Mucosa of stomach (tissue), 1 donor: ENCODE data around the gene KCND2.
"Not testable (repeated sequence)": the region's sequence is repeated elsewhere in the genome, so short reads cannot be mapped to it uniquely, and the experiment has no call there.

Experiments used
- H3K27me3 ChIP-seq: one replicate; pipeline ENCODE4 v1.7.0; 2013; ENCODE audit warnings: mild to moderate bottlenecking, low read length; ENCODE audit not compliant: control insufficient read depth, insufficient read depth
- H3K36me3 ChIP-seq: one replicate; pipeline ENCODE4 v1.7.0; 2013; ENCODE audit warnings: low read length; ENCODE audit not compliant: control insufficient read depth, insufficient read depth
- H3K4me1 ChIP-seq: one replicate; pipeline ENCODE4 v1.7.0; 2013; ENCODE audit warnings: mild to moderate bottlenecking, low read length; ENCODE audit not compliant: control insufficient read depth, insufficient read depth
- H3K4me3 ChIP-seq: one replicate; pipeline ENCODE4 v1.7.0; 2013; ENCODE audit warnings: low read length
- H3K9ac ChIP-seq: one replicate; pipeline ENCODE4 v1.7.0; 2013; ENCODE audit warnings: mild to moderate bottlenecking, low read length, moderate library complexity
- H3K9me3 ChIP-seq: one replicate; pipeline ENCODE4 v1.7.0; 2013; ENCODE audit warnings: mild to moderate bottlenecking, low read length, moderate library complexity; ENCODE audit not compliant: control insufficient read depth
- donor health status: Pancreatic carcinoma.

KCND2 gene

DNA sequence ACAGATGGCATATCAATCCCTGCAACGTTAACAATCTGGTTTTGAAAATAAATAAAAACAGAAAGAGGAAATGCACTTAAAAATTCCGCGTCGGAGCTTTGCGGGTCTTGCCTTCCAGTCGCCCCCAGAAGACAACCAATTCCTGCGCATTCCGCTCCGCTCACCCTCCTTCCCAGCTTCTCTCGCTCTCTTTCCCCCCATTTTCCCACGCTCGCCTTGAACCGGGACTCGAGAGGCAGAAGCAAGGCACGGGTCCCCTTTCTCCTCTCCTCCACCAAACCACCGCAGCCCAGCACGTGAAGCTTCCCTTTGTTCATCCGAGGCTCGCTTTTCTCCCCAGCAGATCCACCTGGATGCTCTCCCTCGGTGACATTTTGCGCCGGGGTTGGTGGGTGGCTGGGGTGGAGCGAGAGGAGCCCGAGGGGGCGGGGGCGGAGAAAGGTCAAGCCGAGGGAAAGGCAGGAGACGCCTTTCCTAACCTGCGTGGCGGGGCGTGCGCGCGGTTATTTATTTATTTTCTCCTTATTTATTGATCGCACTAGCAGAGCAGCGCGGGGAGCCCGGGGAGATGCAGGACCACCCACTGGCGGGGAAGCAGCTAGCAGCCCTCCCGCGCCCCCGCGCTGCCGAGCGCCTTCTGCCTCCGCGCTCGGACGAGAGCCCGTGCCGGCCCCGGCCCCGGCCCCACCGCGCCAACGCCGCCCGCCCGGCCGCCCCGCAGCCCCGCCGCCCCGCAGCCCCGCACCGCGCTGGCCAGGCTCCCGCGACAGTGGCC is at the start of gene KCND2:
Gene KCND2 (plus strand): TSS at position 475 of the 775 bp plus-strand sequence.
- Histone ChIP-seq H3K9me3 (no peaks in the 10 kb centered on the region), H3K27me3 (peaks cover 16% of the 10 kb centered on the region), H3K4me3 (no peak within 1 kb of the TSS), H3K36me3 (no peaks in the 10 kb centered on the region), H3K9ac (peak within 1 kb of the TSS; percentile 20), H3K4me1 (no peaks in the 10 kb centered on the region)

DNA sequence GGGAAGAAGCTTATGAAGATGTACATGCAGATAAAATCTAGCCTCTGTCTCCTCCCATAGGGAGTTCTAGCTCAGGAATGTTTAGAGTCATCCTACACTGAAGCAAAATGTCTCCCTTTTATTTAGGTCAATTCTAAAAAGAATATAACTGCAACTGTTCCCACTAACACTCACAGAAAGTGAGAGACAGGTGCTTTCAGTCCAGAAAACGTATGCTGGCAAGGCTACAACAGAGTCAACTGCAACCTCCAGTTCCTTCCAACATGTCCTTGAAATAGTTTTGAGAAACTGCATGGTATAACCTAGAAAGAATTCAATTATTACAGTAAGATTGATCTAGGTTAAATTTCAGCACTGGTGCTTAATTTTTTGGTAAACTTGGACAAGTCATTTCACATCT is 46.8 kb upstream of the KCND2 start:
- Histone ChIP-seq H3K36me3 (no peaks in the 10 kb centered on the region), H3K4me3 (no peak overlapping the region), H3K4me1 (no peaks in the 10 kb centered on the region), H3K9ac (no peak overlapping the region), H3K27me3 (no peaks in the 10 kb centered on the region), H3K9me3 (no peaks in the 10 kb centered on the region)

DNA sequence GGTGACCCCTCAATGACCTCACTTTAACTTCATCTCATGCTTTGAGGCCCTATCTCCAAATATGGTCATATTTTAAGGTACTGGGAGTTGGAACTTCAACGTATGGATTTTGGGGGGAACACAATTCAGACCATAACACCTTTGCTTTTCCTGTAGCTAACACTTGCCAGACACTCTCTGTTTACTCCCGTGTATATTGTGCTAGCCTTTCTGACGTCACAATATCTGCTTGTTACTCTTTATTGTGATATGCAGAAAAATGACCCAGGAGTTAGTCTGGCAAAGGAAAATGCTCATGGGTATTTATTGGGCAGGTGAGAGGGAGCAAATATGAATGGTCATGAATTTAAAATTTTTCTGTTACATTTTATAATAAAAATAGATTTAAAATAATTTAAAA is 45.7 kb upstream of the KCND2 start:
- no peaks in the 10 kb centered on the region for H3K27me3 ChIP-seq
- H3K9me3 ChIP-seq, result no peaks in the 10 kb centered on the region
- no peaks in the 10 kb centered on the region for H3K36me3 ChIP-seq
- no peak overlapping the region for H3K9ac ChIP-seq
- no peaks in the 10 kb centered on the region for H3K4me1 ChIP-seq
- no peak overlapping the region for H3K4me3 ChIP-seq

DNA sequence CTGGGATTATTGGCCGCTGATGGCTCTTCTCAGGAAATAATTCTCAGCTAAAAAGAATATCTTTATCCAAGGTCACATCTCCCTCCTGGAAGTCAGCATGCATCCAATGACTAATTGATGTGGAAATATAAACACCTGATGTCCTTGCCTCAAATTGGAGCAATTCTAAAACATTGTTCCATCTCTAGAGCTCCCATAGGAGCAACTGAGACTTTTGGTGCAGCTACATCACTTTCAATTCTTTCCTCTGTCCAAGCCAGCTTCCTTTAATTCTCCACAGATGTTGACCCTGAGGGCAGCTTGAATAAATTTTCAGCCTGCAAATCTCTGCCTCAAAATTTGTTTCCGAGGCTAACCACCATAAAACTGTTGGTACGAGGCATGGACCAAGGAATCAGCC is 43.9 kb upstream of the KCND2 start:
- no peaks in the 10 kb centered on the region for H3K4me1 ChIP-seq
- H3K36me3 ChIP-seq, result no peaks in the 10 kb centered on the region
- no peaks in the 10 kb centered on the region for H3K27me3 ChIP-seq
- H3K9ac ChIP-seq, result no peak overlapping the region
- no peak overlapping the region for H3K4me3 ChIP-seq
- no peaks in the 10 kb centered on the region for H3K9me3 ChIP-seq

DNA sequence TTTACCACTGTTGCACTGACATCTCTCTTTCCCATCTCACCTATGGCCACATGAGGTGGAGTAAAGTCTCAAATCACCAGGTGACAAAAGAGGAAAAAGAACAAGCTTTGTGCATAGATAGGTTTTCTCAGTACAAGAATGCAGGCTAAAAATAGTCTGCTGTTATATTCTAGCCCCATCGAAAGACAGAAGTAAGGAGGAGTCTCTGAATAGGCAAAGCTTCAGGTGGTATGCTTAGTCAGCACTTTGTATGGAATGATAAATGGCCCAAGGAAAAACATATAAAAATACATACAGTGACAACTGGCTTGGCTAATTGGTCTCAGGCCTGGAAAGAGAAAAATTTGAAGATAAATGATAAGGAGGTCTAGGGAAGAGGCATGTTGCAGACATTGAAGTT is 39.6 kb upstream of the KCND2 start:
- H3K9me3 ChIP-seq, result no peaks in the 10 kb centered on the region

DNA sequence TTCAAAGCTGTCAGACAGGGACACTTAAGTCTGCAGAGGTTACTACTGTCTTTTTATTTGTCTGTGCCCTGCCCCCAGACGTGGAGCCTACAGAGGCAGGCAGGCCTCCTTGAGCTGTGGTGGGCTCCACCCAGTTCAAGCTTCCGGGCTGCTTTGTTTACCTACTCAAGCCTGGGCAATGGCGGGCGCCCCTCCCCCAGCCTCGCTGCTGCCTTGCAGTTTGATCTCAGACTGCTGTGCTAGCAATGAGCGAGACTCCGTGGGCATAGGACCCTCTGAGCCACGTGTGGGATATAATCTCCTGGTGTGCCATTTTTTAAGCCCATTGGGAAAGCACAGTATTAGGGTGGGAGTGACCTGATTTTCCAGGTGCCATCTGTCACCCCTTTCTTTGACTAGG is 32.6 kb upstream of the KCND2 start:
- H3K9me3 ChIP-seq, H3K4me1 ChIP-seq, H3K4me3 ChIP-seq, H3K27me3 ChIP-seq, H3K36me3 ChIP-seq, H3K9ac ChIP-seq: not testable (repeated sequence)

More for the DNA sequence above, 39.6 kb upstream of the KCND2 start:
- Histone ChIP-seq H3K36me3 (no peaks in the 10 kb centered on the region), H3K4me3 (no peak overlapping the region), H3K9ac (no peak overlapping the region), H3K27me3 (no peaks in the 10 kb centered on the region), H3K4me1 (no peaks in the 10 kb centered on the region)

DNA sequence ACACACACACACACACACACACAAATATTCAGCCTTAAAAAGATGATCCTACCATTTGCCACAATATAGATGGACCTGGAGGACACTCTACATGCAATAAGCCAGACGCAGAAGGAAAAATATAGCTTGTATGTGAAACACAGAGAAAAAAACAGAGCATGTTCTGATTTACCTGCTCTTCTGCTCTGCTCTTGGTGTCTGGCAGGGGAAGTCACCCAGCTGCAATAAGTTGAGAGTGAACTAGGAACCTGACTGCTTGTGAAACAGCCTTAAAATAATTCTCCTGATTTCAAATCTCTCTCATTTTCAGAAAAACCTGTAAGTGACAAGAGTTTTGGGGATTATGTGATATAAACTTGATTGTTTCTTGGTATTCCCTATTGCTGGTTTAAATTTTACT is 31.0 kb upstream of the KCND2 start:
- H3K9me3 ChIP-seq, result no peaks in the 10 kb centered on the region
- H3K36me3 ChIP-seq, result no peaks in the 10 kb centered on the region
- H3K9ac ChIP-seq, result no peak overlapping the region
- no peaks in the 10 kb centered on the region for H3K27me3 ChIP-seq
- H3K4me1 ChIP-seq, result no peaks in the 10 kb centered on the region
- H3K4me3 ChIP-seq, result no peak overlapping the region

DNA sequence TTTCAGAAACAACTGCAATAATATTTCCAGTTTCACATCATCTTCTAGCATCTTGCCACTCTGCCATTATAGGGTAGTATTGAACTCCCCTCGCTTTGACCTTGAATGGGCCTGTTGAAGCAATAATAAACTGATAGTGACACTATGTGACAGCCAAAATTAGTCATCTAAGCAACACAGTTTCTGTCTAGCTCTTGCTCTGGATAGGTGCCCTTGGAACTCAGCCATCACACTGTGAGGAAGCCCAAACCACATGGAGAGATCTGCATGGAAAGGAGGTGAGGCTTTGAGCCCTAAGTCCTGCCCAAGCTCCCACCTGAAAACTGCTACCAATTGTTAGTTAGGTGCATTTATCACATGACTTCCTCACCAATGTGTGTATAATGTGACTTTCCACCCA is 18.1 kb upstream of the KCND2 start:
- no peaks in the 10 kb centered on the region for H3K9me3 ChIP-seq
- no peaks in the 10 kb centered on the region for H3K36me3 ChIP-seq
- no peaks in the 10 kb centered on the region for H3K4me1 ChIP-seq
- no peak overlapping the region for H3K9ac ChIP-seq
- no peaks in the 10 kb centered on the region for H3K27me3 ChIP-seq
- no peak overlapping the region for H3K4me3 ChIP-seq

DNA sequence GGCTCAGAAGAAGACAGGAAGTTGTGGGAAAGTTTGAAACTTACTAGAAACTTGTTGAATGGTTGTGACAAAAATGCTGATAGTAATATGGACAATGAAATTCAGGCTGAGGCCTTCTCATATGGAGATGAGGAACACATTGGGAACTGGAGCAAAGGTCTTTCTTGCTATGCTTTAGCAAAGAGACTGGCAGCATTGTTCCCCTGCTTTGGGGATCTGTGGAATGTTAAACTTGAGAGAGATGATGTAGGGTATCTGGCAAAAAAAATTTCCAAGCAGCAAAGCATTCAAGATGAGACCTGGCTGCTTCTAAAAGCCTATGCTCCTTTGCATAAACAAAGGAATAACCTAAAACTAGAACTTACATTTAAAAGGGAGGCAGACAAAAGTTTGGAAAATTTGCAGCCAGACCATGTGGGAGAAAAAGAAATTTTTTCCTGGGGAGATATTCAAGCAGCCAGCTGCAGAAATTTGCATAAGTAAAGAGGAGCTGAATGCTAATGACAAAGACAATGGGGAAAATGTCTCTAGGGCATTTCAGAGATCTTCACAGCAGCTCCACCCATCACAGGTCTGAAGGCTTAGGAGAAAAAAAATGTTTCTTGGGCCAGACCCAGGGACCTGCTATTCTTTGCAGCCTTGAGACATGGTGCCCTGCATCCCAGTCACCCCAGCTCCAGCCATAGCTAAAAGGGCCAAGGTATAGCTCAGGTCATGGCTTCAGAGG is 16.5 kb upstream of the KCND2 start:
- H3K4me1 ChIP-seq, result no peaks in the 10 kb centered on the region
- H3K27me3 ChIP-seq, result no peaks in the 10 kb centered on the region
- no peaks in the 10 kb centered on the region for H3K9me3 ChIP-seq
- H3K4me3 ChIP-seq, result no peak overlapping the region
- H3K9ac ChIP-seq, result no peak overlapping the region
- H3K36me3 ChIP-seq, result no peaks in the 10 kb centered on the region

DNA sequence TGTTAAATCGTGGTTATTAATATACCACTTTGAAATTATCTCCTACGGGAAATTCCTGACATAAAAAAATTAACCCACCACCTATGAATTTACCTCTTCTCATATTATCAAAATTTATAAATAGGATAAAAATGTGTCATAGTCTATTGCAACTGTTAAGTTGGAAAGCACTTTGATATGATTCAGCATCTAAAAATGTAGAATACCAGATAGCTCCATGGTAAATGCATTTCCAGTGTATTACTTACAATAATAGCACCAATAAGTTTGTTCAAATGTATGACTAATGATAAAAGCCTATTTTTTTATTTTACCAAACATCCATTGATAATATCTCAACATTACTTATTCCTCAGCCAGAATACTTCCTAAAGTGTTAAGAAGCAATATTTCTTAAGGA is 13.6 kb upstream of the KCND2 start:
- no peak overlapping the region for H3K9ac ChIP-seq
- no peaks in the 10 kb centered on the region for H3K9me3 ChIP-seq

DNA sequence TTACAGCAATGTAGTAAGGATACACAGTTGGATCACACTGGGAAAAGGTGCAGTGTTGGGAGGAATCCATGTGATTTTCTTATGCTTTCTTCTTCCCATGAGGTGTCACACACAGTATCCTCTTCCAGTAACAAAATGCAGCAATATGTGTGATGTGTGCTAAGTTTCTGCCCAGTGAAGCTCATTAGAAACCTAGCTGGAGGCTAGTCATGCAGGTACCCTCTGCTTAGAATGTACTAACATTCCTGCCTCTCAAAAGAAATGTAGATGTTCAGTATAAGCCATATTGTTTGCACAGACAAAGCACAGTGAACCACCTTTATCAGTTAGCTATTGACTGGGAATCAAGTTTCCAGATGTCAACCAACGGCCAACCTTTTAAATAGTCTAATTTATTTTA is 12.9 kb upstream of the KCND2 start:
- no peaks in the 10 kb centered on the region for H3K36me3 ChIP-seq
- H3K9ac ChIP-seq, result no peak overlapping the region
- no peaks in the 10 kb centered on the region for H3K27me3 ChIP-seq
- H3K9me3 ChIP-seq, result no peaks in the 10 kb centered on the region
- no peaks in the 10 kb centered on the region for H3K4me1 ChIP-seq
- H3K4me3 ChIP-seq, result no peak overlapping the region

More for the DNA sequence above, 13.6 kb upstream of the KCND2 start:
- Histone ChIP-seq H3K27me3 (no peaks in the 10 kb centered on the region), H3K36me3 (no peaks in the 10 kb centered on the region), H3K4me1 (no peaks in the 10 kb centered on the region), H3K4me3 (no peak overlapping the region)

DNA sequence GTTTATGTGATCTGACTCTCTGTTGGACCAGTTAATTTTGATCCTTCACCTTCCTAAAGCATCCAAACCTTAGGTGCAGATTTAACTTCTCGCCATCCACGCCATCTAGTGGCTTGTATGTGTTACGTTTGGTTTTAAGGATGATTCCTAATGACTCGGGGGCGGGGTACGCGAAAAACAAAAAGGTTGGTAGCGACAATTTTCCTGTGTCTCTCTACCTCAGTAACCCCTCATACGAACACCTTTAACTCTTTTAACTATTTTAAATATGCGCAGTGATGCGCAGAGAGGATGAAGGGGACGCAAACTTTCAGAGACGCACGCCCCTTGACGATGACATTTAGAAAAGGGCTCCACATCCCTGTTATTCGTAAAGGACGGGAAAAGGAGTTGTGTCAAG is 714 bp upstream of the KCND2 start:
- Histone ChIP-seq H3K9ac (peak overlapping the region; percentile 20), H3K4me3 (no peak overlapping the region), H3K4me1 (no peaks in the 10 kb centered on the region), H3K36me3 (no peaks in the 10 kb centered on the region), H3K9me3 (no peaks in the 10 kb centered on the region), H3K27me3 (peaks cover 16% of the 10 kb centered on the region)
